Hematopoietic multipotent progenitor cell treated with erythropoietin and hydrocortisone succinate and interleukin-3 and kit ligand, for 6 days (in vitro differentiated cells): Measurements from ENCODE around the gene JMJD6.
"Not testable (repeated sequence)": the region's sequence is repeated elsewhere in the genome, so short reads cannot be mapped to it uniquely, and the experiment has no call there.

ENCODE experiments used
- DNase-seq: peaks from one replicate; pipeline ENCODE4 v3.0.0-alpha.2; 2015

Gene JMJD6

GRCh38 chr17:76716146-76716838, 10.1 kb downstream of the JMJD6 start:
- DNase-seq: peak; percentile 93

- DNase-seq: no peak
Observed at GRCh38 chr17:76715496-76715830, 10.9 kb downstream of the JMJD6 start.

GRCh38 chr17:76714822-76715495, 11.4 kb downstream of the JMJD6 start:
- peak; percentile 85 for DNase-seq

DNA sequence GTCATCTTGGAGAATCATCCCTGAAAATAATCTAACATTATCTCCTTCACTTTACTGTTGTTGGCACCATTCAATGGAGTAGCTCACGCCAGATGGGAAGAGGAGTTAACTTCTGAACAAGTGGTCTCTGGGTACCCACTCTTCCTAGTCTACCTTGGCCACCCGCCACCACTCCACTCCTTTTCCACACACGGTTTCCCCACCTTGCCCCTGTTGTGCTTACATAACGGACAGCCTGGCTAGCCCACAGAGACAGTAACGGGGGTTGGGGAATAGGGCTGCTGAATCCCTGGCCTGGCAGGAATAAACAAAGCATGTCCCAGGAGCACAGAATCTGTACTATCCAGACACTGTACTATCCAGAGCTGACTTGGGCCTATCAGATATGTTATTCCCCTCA, 12.1 kb downstream of the JMJD6 start:
- DNase-seq: no peak

- DNase-seq: no peak
Observed at GRCh38 chr17:76713765-76714164, 12.6 kb downstream of the JMJD6 start.

DNA sequence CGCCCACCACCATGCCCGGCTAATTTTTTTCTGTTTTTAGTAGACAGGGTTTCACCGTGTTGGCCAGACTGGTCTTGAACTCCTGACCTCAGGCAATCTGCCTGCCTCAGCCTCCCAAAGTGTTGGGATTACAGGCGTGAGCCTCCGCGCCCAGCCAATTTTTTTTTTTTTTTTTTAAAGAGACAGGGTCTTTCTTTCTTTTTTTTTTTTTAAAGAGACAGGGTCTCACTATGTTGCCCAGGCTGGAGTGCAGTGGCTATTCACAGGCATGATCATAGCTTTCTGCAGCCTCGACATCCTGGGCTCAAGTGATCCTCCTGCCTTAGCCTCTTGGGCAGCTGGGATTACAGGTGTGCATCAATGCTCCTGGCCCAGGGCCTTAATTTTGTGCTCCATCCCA, 14.1 kb downstream of the JMJD6 start:
- not testable (repeated sequence) for DNase-seq

GRCh38 chr17:76710863-76711611, 15.4 kb downstream of the JMJD6 start, which contains the start of gene MXRA7:
MXRA7 (minus strand) TSS chr17:76710965; CDS start chr17:76710946, 19 bp downstream.
- DNase-seq: peak; percentile 69

DNA sequence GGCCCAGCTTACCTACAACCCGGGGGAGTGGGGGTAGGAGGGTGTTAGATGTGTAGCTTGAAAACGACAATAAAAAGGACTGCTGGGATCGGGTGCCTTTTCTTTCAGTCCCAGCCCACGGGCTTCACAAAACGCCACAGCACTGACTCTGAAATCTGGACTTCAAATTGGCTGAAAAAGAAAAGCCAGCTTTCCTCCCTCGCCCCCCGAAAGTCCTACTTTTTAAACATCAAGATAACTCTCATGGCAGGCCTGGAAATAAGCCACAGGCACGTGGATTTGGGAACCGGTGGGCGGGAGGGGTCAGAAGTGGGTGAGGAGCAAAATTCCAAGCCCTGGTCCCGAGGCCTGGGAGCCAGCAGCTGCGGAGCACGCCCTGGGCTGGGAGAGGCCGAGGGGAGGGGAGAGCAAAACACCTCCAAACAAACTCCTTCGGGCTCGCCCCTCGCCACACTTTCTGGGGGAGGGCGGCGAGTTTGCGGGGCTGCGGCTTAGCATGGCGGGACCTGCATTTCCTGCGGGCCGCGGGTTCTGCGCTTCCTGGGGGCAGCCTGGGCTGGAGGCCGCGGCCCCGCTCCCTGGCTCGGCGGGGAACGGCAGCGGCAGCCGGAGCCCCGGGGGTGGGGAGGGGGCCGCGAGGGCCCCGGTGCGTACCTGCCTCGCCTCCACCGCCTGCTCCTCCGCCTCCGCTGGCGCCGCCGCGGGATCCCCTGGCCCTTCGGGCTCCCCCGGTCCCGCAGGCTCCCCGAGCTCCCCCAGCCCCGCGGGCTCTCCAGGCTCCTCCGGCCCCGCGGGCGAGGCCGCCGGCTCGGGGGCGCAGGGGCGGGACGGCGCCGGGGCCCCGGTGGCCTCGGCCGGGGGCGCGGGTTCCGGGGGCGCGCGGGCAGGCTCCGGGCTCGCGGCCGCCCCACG, 16.2 kb downstream of the JMJD6 start:
- not testable (repeated sequence) for DNase-seq

GRCh38 chr17:76709077-76709950, 17.1 kb downstream of the JMJD6 start:
- no peak for DNase-seq

GRCh38 chr17:76707985-76708807, 18.2 kb downstream of the JMJD6 start:
- no peak for DNase-seq

- DNase-seq: no peak
Observed at GRCh38 chr17:76706817-76707216, 19.6 kb downstream of the JMJD6 start.

- DNase-seq: no peak
Observed at GRCh38 chr17:76704805-76705204, 21.6 kb downstream of the JMJD6 start.

DNA sequence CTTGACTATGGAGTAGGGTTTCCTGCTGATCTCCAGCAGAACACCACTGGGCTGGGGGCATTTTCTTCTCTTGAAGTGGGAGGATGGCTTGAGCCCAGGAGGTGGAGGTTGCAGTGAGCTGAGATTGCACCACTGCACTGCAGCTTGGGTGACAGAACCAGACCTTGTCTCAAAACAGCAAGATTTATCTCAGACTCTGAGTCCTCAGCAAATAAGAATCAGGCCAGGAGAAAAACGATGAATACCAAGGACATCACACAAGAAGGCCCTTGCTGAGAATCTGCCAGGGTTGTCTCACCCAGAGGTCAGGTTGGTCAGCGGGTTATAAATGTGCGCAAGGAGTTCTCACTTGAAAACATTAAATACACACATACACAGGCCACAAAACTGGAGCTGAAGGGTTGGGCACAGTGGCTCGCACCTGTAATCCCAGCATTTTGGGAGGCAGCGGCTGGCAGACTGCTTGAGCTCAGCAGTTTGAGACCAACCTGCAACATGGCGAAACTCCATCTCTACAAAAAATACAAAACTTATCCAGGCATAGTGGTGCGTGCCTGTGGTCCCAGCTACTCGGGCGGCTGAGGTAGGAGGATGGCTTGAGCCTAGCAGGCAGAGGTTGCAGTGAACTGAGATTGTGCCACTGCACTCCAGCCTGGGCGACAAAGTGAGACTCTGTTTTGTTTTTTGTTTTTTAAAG, 23.3 kb downstream of the JMJD6 start:
- DNase-seq: no peak

GRCh38 chr17:76702076-76702475, 24.3 kb downstream of the JMJD6 start:
- peak; percentile 51 for DNase-seq

- no peak for DNase-seq
Observed at GRCh38 chr17:76701471-76701967, 24.9 kb downstream of the JMJD6 start.

DNA sequence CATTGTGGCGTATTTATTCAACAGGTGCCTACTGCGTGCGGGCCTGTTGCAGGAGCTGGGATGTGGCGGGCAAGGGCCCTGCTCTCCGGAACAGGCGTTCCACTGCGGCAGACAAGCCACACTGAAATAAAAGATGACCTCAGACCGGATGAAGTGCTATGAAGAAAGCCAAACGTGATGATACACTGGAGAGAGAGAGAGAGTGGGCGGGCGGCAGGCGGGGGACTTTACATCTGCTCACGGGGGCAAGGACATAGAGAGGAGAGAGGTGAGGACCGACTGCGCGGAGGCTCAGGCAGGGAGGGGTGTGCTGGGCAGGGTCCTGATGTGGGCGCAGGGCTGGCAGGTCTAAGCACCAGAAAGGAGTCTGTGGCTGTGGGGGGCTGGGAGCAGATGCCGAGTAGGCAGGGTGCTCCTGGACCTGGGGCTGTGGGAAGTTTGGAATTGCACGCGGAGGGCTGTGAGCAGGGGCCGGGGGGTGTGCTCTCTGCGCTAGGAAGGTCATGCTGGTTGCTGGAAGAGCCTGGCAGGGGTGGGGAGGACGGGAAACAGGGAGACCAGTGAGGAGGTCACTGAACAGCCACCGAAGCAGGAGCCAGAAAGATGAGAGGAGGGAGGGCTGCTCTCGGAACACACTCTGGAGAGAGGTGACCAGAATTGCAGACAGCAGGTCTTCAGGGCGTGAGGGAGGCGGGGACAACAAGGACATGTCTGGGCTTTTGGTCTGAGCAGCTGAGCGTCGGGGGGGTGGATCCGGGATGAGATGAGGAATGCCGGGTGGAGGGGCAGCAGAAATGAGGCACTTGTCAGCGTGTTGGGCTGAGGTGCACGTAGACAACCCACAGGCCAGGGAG, 25.6 kb downstream of the JMJD6 start:
- DNase-seq: no peak

GRCh38 chr17:76700270-76700616, 26.2 kb downstream of the JMJD6 start:
- DNase-seq: no peak

DNA sequence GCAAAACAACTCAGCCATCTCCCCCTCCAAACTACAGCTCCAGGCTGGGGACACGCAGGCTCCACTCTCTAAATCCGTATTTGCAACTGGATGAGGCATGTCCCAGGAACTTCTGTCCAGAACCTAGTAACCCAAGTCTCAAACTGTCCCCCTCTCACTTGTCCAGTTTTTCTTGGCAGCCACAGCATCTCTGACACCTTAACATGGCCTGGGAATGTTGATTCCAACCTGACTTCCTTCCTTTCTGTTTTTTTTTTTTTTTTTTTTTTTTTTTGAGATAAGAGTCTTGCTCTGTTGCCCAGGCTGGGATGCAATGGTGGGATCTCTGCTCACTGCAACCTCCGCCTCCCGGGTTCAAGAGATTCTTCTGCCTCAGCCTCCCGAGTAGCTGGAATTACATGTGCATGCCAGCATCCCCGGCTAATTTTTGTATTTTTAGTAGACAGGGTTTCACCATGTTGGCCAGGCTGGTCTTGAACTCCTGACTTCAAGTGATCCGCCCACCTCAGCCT, 27.9 kb downstream of the JMJD6 start:
- DNase-seq: not testable (repeated sequence)
